ENCODE data around the gene SLC52A3.

DNA sequence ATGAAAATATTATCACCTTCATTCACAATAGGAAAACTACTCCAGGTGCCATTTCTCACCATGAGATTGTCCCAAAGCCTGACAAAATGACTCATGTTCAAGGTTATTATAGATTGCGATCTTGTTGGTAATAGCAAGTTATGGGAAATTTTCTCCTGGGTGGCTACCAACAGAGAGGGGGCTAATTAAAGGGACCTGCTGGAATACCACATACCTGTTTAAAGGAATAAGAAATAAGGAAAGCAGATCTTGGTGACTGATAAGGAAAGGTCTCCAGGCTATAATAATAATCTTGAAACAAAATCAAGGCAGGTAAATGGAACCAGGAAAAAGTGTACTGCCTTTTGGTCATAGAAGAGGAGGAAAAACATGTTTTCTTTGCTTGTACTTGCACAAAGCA is 1.4 kb downstream of the SLC52A3 start:
- TF ChIP-seq HNF4G (IDR thresholded peaks at IDR 0.05) (no peak), TAF1 (conservative IDR thresholded peaks at IDR 0.05) (no peak), RAD21 (IDR thresholded peaks at IDR 0.05) (no peak), GABPA (IDR thresholded peaks at IDR 0.05 in 1 of 2, conservative IDR thresholded peaks at IDR 0.05 in 1 of 2) (no peak), EGR1 (IDR thresholded peaks at IDR 0.05; ENCODE audit: low read depth in 2 of 2) (no peak), JUND (IDR thresholded peaks at IDR 0.05) (no peak), SP1 (IDR thresholded peaks at IDR 0.05) (no peak), YY1 (IDR thresholded peaks at IDR 0.05) (no peak)
- TF ChIP-seq, protein P1, sequence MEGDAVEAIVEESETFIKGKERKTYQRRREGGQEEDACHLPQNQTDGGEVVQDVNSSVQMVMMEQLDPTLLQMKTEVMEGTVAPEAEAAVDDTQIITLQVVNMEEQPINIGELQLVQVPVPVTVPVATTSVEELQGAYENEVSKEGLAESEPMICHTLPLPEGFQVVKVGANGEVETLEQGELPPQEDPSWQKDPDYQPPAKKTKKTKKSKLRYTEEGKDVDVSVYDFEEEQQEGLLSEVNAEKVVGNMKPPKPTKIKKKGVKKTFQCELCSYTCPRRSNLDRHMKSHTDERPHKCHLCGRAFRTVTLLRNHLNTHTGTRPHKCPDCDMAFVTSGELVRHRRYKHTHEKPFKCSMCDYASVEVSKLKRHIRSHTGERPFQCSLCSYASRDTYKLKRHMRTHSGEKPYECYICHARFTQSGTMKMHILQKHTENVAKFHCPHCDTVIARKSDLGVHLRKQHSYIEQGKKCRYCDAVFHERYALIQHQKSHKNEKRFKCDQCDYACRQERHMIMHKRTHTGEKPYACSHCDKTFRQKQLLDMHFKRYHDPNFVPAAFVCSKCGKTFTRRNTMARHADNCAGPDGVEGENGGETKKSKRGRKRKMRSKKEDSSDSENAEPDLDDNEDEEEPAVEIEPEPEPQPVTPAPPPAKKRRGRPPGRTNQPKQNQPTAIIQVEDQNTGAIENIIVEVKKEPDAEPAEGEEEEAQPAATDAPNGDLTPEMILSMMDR (IDR thresholded peaks at IDR 0.05; ENCODE audit: low read depth, low read length, missing input control), result no peak
- TF ChIP-seq, protein P2, sequence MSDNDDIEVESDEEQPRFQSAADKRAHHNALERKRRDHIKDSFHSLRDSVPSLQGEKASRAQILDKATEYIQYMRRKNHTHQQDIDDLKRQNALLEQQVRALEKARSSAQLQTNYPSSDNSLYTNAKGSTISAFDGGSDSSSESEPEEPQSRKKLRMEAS (IDR thresholded peaks at IDR 0.05), result no peak
- TF ChIP-seq, protein P3, sequence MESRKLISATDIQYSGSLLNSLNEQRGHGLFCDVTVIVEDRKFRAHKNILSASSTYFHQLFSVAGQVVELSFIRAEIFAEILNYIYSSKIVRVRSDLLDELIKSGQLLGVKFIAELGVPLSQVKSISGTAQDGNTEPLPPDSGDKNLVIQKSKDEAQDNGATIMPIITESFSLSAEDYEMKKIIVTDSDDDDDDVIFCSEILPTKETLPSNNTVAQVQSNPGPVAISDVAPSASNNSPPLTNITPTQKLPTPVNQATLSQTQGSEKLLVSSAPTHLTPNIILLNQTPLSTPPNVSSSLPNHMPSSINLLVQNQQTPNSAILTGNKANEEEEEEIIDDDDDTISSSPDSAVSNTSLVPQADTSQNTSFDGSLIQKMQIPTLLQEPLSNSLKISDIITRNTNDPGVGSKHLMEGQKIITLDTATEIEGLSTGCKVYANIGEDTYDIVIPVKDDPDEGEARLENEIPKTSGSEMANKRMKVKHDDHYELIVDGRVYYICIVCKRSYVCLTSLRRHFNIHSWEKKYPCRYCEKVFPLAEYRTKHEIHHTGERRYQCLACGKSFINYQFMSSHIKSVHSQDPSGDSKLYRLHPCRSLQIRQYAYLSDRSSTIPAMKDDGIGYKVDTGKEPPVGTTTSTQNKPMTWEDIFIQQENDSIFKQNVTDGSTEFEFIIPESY (IDR thresholded peaks at IDR 0.05), result no peak
- TF ChIP-seq, protein P4, sequence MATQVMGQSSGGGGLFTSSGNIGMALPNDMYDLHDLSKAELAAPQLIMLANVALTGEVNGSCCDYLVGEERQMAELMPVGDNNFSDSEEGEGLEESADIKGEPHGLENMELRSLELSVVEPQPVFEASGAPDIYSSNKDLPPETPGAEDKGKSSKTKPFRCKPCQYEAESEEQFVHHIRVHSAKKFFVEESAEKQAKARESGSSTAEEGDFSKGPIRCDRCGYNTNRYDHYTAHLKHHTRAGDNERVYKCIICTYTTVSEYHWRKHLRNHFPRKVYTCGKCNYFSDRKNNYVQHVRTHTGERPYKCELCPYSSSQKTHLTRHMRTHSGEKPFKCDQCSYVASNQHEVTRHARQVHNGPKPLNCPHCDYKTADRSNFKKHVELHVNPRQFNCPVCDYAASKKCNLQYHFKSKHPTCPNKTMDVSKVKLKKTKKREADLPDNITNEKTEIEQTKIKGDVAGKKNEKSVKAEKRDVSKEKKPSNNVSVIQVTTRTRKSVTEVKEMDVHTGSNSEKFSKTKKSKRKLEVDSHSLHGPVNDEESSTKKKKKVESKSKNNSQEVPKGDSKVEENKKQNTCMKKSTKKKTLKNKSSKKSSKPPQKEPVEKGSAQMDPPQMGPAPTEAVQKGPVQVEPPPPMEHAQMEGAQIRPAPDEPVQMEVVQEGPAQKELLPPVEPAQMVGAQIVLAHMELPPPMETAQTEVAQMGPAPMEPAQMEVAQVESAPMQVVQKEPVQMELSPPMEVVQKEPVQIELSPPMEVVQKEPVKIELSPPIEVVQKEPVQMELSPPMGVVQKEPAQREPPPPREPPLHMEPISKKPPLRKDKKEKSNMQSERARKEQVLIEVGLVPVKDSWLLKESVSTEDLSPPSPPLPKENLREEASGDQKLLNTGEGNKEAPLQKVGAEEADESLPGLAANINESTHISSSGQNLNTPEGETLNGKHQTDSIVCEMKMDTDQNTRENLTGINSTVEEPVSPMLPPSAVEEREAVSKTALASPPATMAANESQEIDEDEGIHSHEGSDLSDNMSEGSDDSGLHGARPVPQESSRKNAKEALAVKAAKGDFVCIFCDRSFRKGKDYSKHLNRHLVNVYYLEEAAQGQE (IDR thresholded peaks at IDR 0.05), result no peak
- TF ChIP-seq, protein P5, sequence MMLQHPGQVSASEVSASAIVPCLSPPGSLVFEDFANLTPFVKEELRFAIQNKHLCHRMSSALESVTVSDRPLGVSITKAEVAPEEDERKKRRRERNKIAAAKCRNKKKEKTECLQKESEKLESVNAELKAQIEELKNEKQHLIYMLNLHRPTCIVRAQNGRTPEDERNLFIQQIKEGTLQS (IDR thresholded peaks at IDR 0.05), result no peak
